HG03135 (cell line): ENCODE measurements around the gene MS4A6E.

Source experiments
- ATAC-seq: cut with Tn5 transposase; IDR thresholded peaks from one replicate; pipeline ENCODE4 v1.9.1; 2021; ENCODE audit warnings: mild to moderate bottlenecking, moderate library complexity; ENCODE audit not compliant: unreplicated experiment

Gene MS4A6E

GRCh38 chr11:60371854-60372253 lies 44.8 kb downstream of the MS4A6E start:
- no peak for ATAC-seq

GRCh38 chr11:60372767-60373166 lies 45.7 kb downstream of the MS4A6E start:
- no peak for ATAC-seq

- no peak for ATAC-seq
Observed at GRCh38 chr11:60375316-60375715, 48.3 kb downstream of the MS4A6E start.

- ATAC-seq, result no peak
Observed at GRCh38 chr11:60376601-60377000, 49.5 kb downstream of the MS4A6E start.

GRCh38 chr11:60377401-60378136 lies 50.5 kb downstream of the MS4A6E start:
- ATAC-seq, result peak; percentile 45

GRCh38 chr11:60378354-60378753 lies 51.3 kb downstream of the MS4A6E start, which contains the start of gene MS4A7:
MS4A7 (plus strand) TSS chr11:60378532; CDS start chr11:60383142, 4,610 bp downstream.
- peak; percentile 95 for ATAC-seq

- peak; percentile 93 for ATAC-seq
Observed at GRCh38 chr11:60389279-60389910, 62.3 kb downstream of the MS4A6E start.

- no peak for ATAC-seq
Observed at GRCh38 chr11:60390419-60390818, 63.4 kb downstream of the MS4A6E start.
